Measurements from ENCODE around the gene ZDHHC16.

- TF ChIP-seq, protein P1, sequence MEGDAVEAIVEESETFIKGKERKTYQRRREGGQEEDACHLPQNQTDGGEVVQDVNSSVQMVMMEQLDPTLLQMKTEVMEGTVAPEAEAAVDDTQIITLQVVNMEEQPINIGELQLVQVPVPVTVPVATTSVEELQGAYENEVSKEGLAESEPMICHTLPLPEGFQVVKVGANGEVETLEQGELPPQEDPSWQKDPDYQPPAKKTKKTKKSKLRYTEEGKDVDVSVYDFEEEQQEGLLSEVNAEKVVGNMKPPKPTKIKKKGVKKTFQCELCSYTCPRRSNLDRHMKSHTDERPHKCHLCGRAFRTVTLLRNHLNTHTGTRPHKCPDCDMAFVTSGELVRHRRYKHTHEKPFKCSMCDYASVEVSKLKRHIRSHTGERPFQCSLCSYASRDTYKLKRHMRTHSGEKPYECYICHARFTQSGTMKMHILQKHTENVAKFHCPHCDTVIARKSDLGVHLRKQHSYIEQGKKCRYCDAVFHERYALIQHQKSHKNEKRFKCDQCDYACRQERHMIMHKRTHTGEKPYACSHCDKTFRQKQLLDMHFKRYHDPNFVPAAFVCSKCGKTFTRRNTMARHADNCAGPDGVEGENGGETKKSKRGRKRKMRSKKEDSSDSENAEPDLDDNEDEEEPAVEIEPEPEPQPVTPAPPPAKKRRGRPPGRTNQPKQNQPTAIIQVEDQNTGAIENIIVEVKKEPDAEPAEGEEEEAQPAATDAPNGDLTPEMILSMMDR (conservative IDR thresholded peaks at IDR 0.05; ENCODE audit: low read length) = no peak
- no peak for TF ChIP-seq EZH2phosphoT487 (IDR thresholded peaks at IDR 0.05; ENCODE audit: borderline replicate concordance, low read depth, low read length)
Measured at GRCh38 chr10:97444212-97444611, 1.8 kb upstream of the ZDHHC16 start.

Data from OCI-LY7 (cell line).